GM19043 (cell line): ENCODE data around the gene TBX4.

ENCODE experiments used
- ATAC-seq: cut with Tn5 transposase; IDR thresholded peaks from one replicate; pipeline ENCODE4 v1.9.1; 2021; ENCODE audit warnings: low read depth; ENCODE audit not compliant: unreplicated experiment

Gene TBX4

GRCh38 chr17:61412860-61413660 is 39.2 kb upstream of the TBX4 start:
- ATAC-seq: no peak

GRCh38 chr17:61413661-61414126 is 38.5 kb upstream of the TBX4 start:
- no peak for ATAC-seq

GRCh38 chr17:61414141-61414935 is 37.9 kb upstream of the TBX4 start:
- no peak for ATAC-seq

DNA sequence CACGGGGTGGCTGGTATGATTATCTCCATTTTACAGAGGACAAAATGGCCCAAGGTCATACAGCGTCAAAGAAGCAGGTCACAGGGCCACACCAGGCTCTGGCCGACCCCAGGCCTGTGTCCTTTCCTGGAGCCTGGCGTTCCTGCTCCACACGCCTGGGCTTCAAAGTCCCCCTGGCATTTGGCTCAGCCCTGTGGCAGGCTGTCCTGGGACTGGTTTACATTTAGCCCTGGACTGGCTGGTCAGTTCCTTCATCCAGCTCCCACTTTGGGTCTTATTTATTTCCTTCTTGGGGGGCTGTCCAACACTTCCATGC is 37.3 kb upstream of the TBX4 start:
- no peak for ATAC-seq

DNA sequence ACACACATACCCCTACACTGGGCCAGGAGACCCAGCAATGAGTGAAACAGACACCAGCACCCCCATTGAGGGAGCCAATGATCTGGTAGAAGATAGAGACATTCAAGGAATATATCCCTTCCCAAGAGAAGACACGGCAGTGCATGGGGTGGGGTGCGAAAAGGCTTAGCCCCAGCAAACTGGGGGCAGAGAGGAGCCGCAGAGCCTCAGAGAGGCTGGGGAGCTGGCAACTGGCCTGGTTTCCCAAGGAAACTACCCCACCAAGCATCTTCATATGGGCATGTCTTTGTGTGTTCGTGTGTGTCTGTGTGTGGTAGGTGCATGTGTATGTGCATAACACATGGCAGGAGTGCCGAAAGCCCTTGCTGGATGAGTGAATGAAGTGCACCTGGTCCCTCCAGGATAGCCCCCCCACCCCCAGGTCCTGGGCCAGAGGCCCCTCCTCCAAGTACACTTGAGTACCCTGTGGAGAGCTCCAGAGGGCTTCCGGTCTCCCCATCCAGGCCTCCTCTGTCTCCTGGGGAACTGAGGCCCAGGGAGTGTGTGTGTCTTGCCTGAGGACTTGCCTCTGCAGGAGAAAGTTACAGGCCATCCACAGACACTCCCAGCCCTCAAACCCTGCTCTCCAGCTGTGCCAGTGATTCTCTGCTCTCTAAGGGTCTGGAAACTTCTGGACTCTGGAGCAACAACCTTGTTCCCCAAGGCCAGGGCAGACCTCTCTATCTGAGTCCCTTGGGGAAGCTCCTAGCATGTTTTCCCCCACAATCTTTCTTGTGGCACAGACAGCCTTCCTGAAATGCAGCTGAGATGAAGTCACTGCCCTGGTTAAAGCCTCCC is 36.6 kb upstream of the TBX4 start:
- ATAC-seq: no peak

- ATAC-seq: no peak
These were observed 36.0 kb upstream of the TBX4 start for GRCh38 chr17:61416211-61416539.

- no peak for ATAC-seq
These were observed 35.5 kb upstream of the TBX4 start for GRCh38 chr17:61416540-61417363.

DNA sequence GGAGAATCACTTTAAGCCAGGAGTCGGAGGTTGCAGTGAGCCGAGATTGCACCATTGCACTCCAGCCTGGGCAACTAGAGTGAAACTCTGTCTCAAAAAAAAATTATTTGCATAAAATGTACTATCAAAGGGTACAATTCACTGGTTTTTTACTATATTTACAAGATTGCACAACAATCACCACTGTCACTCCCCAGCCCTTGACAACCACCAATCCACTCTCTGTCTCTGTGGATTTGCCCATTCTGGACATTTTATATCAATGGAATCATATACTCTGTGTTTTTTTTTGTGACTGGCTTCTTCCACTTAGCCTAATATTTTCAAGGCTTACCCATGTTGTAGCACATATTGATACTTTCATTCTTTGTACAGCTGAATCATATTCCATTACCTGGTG is 33.8 kb upstream of the TBX4 start:
- no peak for ATAC-seq

DNA sequence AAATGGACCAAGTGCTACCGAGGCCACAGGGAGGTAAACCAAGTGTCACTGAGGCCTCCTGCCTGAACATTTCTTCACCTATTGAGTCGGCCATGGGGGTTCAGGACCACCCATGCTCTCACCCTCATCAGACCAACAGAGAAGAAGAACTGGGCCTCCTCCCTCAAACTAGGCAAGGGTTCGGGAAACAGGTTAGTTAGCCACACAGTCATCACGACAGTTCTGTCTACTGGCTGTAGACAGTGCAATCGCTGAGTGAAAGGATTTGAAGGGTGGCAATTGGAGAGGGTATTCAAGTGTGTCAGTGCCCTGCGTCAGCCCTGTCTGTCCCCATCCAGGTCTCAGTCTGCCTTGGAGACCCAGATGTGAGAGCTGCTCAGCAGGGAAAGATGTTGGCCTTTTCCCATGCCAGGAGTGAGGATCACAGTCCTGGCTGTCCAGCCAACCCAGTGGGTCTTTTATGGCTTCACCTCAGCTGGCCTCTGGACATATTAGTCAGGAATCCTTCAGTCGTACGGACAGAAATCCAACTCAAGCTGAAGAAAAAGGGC is 32.7 kb upstream of the TBX4 start:
- no peak for ATAC-seq

DNA sequence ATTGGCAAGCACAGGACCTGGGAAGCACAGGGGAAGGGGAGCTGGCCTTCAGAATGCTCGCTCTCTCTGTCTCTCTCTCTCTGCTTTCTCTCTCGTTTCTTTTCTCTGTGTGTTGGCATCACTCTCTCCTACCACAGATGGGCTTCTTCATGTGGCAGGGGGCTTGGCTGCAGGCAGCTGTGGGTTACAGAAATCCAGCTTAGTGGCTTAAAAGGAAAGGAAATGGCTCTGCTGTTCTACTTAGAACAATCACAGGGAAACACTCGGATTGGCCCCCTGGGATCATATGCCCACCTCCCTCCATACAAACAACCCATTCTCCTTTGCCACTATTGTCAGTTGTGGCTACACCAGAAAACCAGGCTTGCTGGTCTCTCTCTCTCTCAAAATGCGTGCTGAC is 32.2 kb upstream of the TBX4 start:
- ATAC-seq: no peak

- no peak for ATAC-seq
These were observed 31.4 kb upstream of the TBX4 start for GRCh38 chr17:61420745-61421398.

GRCh38 chr17:61421460-61421859 is 30.8 kb upstream of the TBX4 start:
- no peak for ATAC-seq

DNA sequence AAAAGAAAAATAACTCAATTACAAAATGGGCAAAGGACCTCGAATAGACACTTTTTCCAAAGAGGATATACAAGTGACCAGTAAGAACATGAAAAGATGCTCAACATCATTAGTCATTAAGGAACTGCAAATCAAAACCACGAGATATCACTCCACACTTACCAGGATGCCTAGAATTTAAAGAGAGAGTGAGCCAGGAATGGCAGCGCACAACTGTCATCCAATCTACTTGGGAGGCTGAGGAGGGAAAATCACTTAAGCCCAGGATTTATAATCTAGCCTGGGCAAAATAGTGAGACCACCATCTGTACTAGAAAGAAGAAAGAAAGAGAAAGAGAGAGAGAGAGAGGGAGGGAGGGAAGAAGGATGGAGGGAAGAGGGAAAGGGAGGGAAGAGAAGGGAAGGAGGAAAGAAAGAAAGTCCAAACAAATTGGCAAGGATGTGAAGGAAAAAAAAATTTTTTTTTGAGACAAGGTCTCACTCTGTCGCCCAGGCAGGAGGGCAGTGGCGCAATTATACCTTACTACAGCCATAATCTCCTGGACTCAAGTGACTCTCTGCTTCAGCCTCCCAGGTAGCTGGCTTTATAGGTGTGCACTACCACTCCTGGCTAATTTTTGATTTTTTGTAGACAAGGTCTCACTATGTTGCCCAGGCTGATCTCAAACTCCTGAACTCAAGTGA is 30.0 kb upstream of the TBX4 start:
- ATAC-seq: no peak

GRCh38 chr17:61422869-61423268 is 29.4 kb upstream of the TBX4 start:
- no peak for ATAC-seq

DNA sequence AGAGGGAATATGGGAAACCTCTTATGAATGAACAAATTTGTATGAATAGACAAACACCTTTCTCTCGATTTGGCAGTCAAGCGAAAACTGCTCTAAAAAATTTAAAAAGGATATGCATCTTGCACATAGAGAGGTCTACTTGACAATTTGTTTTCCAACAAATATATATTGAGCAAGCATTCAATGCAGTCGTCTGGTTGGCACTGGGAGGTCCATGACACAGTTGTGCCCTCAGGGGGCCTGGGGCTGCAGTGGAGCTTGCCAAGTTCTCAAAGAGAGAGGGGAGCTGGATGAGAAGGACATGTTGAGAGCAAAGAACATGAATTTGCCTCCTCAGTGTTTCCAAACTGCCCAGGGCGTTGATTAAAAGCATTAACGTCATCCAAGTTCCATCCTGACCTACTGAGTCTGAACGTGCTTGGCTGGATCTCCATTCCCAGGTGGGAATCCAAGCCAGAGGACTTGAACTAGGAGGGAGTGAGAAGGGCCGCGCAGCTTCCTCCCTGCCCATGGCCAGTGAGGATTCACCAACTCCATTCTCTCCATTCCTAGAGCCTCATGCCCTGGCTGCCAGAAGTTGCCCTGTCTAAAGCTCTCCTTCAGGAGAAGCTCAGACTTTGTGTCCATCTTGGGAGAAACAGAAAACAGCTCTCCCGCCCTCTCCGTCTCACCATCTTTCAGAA is 28.1 kb upstream of the TBX4 start:
- no peak for ATAC-seq

DNA sequence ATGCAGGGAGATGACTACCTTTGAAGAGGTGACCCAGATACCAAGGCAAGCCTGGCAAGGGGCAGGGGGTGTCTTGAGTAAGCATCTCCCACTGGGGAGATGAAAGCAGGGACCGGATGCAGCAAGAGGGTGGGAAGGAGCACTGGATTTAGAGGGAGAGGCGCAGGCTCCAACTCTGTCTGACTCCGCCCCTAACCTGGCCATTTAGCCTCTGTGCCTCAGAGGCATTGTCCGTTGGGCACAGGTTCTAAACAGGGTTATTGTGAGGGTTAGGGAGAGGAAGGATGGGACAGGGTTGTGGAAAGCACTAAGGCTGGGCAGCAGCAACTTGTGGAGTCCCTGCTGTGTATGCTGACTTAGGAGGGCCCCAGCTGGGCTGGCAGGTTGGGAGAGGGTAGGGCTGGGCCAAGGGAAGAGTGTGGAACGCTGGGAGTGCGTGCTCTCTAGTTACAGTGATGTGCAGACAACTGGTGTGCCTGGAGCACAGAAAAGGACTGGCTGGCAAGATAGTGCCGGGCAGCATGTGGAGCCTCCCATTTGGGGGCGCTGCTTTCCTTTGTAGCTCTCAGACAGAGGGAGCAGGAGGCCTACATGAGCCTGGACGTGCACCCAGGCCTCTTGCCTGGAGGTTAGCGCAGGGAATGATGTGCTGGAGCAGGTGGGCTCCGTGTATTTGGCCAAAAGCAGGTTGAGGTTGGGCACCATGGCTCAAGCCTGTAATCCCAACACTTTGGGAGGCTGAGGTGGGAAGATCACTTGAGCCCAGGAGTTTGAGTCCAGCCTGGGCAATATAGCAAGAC is 26.3 kb upstream of the TBX4 start:
- no peak for ATAC-seq

- no peak for ATAC-seq
These were observed 25.5 kb upstream of the TBX4 start for GRCh38 chr17:61426482-61427304.
